B cell (primary cell): ENCODE data around the gene FAM107B.

Experiments used
- CTCF ChIP-seq: fragments of 200-600 bp; IDR thresholded peaks from one replicate; pipeline ENCODE4 v1.8.0; 2022; ENCODE audit warnings: antibody characterized with exemption, mild to moderate bottlenecking
- EZH2 ChIP-seq: IDR thresholded peaks from 2 replicates; pipeline ENCODE4 v1.6.1; 2012; ENCODE audit warnings: borderline replicate concordance, low read depth, mild to moderate bottlenecking, moderate library complexity, low read length; ENCODE audit not compliant: insufficient read depth, poor library complexity, severe bottlenecking

GRCh38 chr10:14692344-14693076 is 82.2 kb downstream of the FAM107B start:
- TF ChIP-seq EZH2 (no peak), CTCF (no peak)
